SH-SY5Y (cell line): ENCODE data around the gene MRPL10.

Experiments
- GATA2 ChIP-seq: IDR thresholded peaks from 2 replicates; pipeline ENCODE4 v1.6.1; 2011; ENCODE audit warnings: mild to moderate bottlenecking, low read depth, low read length
- GATA3 ChIP-seq: IDR thresholded peaks from 2 replicates; pipeline ENCODE4 v1.6.1; 2011; ENCODE audit warnings: low read depth, mild to moderate bottlenecking, low read length, moderate library complexity

DNA sequence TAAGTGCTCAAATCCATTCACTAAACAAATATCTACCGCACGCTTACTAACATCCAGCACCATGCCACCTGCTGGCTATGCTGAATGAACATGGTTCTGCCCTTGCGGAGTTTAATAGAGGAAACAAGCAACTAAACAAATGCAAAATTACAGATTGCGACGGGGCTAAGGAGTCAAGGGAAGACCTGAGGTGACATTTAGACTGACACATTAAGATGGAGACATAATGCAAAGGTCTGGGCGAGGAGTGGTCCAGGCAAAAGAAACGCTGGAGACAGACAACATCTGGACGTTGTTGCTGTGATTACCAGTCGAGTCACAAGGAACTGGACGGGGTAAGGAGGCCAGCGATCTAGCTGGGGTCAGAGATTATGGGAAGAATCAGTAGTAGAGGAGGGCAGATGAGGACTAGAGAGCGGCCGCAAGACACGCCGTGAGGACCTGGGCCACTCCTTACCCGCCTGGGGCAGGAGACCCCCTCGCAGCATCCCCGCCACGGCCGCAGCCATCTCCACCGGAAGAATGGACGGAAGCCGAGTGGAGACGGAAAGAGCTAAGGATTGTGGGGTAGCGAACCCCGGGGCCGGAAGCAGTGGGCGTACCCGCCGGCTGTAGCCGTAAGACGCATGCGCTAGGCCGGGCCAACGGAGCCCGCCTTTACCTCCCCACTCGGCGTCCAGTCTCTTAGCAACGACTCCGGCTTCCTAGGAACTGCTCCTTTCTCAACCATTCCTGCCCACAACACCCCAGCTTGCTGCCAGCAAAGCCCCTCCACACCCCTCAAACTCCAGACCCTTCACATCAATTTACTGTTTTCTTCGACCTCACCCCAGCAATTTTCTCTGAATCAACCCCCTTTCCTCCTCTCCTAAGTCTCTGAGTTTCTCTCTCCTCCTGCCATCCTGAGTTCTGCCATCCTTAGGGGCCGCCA, at the start of gene MRPL10, which contains the start of gene LRRC46:
- TF ChIP-seq GATA2 (no peak), GATA3 (no peak)
